ENCODE results near the gene BTD.
A peak's percentile ranks its signal among the peaks of the same experiment; 100 is the strongest.

The BTD gene

GRCh38 chr3:15637131-15637951 is 35.8 kb downstream of the BTD start:
- no peak for ATAC-seq (ENCODE audit: low read depth)
- peaks cover 14% of the 10 kb centered on the region for H3K4me1 Mint-ChIP-seq
- H3K27me3 Mint-ChIP-seq, result no peaks in the 10 kb centered on the region
- H3K9me3 Mint-ChIP-seq, result no peaks in the 10 kb centered on the region
- peaks cover 11% of the 10 kb centered on the region for H3K36me3 Mint-ChIP-seq
- H3K27ac Mint-ChIP-seq, result no peak overlapping the region
- DNase-seq (ENCODE audit: low spot score in 2 of 2), result no peak
- no peak overlapping the region for H3K4me3 Mint-ChIP-seq

GRCh38 chr3:15638193-15638890 is 36.8 kb downstream of the BTD start:
- no peak for DNase-seq (ENCODE audit: low spot score in 2 of 2)
- ATAC-seq (ENCODE audit: low read depth), result no peak

DNA sequence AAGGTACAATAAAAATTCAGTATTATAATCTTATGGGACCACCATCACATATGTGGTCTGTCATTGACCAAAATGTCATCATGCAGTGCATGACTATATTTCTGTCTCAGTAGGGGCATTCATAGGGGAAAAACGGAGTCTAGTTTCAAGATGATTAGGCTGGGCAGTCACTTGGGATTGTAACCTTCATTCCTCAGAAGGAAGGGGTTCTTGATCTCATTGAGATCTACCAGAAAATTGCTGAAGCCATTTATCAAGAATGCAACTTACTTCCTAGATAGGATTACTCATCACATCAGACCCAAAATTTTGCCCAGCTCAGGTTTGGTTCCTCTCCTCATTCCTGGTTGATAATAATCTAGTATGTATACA is 37.3 kb downstream of the BTD start:
- Mint-ChIP-seq H3K4me1 (peaks cover 14% of the 10 kb centered on the region), H3K27ac (no peak overlapping the region), H3K4me3 (no peak overlapping the region), H3K36me3 (peaks cover 17% of the 10 kb centered on the region), H3K27me3 (no peaks in the 10 kb centered on the region), H3K9me3 (no peaks in the 10 kb centered on the region)
- DNase-seq (ENCODE audit: low spot score in 2 of 2) (no peak), ATAC-seq (ENCODE audit: low read depth) (no peak)

More at GRCh38 chr3:15638193-15638890, 36.8 kb downstream of the BTD start:
- H3K27me3 Mint-ChIP-seq, result no peaks in the 10 kb centered on the region
- H3K4me1 Mint-ChIP-seq, result peaks cover 14% of the 10 kb centered on the region
- no peaks in the 10 kb centered on the region for H3K9me3 Mint-ChIP-seq
- H3K27ac Mint-ChIP-seq, result no peak overlapping the region
- H3K4me3 Mint-ChIP-seq, result no peak overlapping the region
- peaks cover 15% of the 10 kb centered on the region for H3K36me3 Mint-ChIP-seq

DNA sequence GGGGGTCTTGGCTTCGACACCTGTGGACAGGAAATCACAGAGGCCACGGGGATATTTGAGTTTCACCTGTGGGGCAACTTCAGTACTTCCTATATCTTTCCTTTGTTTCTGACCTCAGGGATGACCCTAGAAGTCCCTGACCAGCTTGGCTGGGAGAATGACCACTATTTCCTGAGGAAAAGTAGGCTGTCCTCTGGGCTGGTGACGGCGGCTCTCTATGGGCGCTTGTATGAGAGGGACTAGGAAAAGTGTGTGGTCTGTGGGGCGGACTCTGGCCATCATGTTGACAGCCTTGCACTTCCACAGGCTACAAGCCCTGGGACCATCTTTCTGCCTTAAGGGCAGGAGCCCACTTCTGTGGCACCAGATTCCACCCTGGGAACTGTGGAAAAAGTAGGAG is 43.7 kb downstream of the BTD start:
- H3K4me1 Mint-ChIP-seq, result peaks cover 28% of the 10 kb centered on the region
- H3K27me3 Mint-ChIP-seq, result no peaks in the 10 kb centered on the region
- no peak overlapping the region for H3K4me3 Mint-ChIP-seq
- no peaks in the 10 kb centered on the region for H3K9me3 Mint-ChIP-seq
- DNase-seq (ENCODE audit: low spot score in 2 of 2), result no peak
- no peak overlapping the region for H3K27ac Mint-ChIP-seq
- H3K36me3 Mint-ChIP-seq, result peaks cover 14% of the 10 kb centered on the region
- ATAC-seq (ENCODE audit: low read depth), result no peak

- H3K4me1 Mint-ChIP-seq, result peaks cover 31% of the 10 kb centered on the region
- no peak overlapping the region for H3K27ac Mint-ChIP-seq
- H3K36me3 Mint-ChIP-seq, result peaks cover 14% of the 10 kb centered on the region
- no peaks in the 10 kb centered on the region for H3K9me3 Mint-ChIP-seq
- DNase-seq (ENCODE audit: low spot score in 2 of 2) (no peak), ATAC-seq (ENCODE audit: low read depth) (no peak)
- no peak overlapping the region for H3K4me3 Mint-ChIP-seq
- H3K27me3 Mint-ChIP-seq, result peaks cover under 1% of the 10 kb centered on the region
These were observed 44.4 kb downstream of the BTD start for GRCh38 chr3:15645740-15646501.

- peaks cover 9% of the 10 kb centered on the region for H3K36me3 Mint-ChIP-seq
- no peak overlapping the region for H3K27ac Mint-ChIP-seq
- peak overlapping the region; percentile 70 for H3K4me3 Mint-ChIP-seq
- peak; percentile 6 for ATAC-seq (ENCODE audit: low read depth)
- H3K4me1 Mint-ChIP-seq, result peaks cover 36% of the 10 kb centered on the region
- H3K27me3 Mint-ChIP-seq, result peaks cover 6% of the 10 kb centered on the region
- no peaks in the 10 kb centered on the region for H3K9me3 Mint-ChIP-seq
- no peak for DNase-seq (ENCODE audit: low spot score in 2 of 2)
These were observed 45.4 kb downstream of the BTD start for GRCh38 chr3:15646851-15647511.

GRCh38 chr3:15647611-15648167 is 46.1 kb downstream of the BTD start:
- peak in 1 of 2 donors; percentile 33 for DNase-seq (ENCODE audit: low spot score in 2 of 2)
- Mint-ChIP-seq H3K27ac (no peak overlapping the region), H3K27me3 (peaks cover 6% of the 10 kb centered on the region), H3K36me3 (peaks cover 7% of the 10 kb centered on the region), H3K4me1 (peaks cover 36% of the 10 kb centered on the region), H3K4me3 (peak overlapping the region; percentile 70), H3K9me3 (no peaks in the 10 kb centered on the region)
- ATAC-seq (ENCODE audit: low read depth), result peak; percentile 99

- Mint-ChIP-seq H3K27me3 (peaks cover 6% of the 10 kb centered on the region), H3K4me3 (no peak overlapping the region), H3K4me1 (peaks cover 36% of the 10 kb centered on the region), H3K36me3 (peaks cover 4% of the 10 kb centered on the region), H3K9me3 (no peaks in the 10 kb centered on the region), H3K27ac (no peak overlapping the region)
- DNase-seq (ENCODE audit: low spot score in 2 of 2) (no peak), ATAC-seq (ENCODE audit: low read depth) (no peak)
These were observed 47.8 kb downstream of the BTD start for GRCh38 chr3:15649341-15649740.

GRCh38 chr3:15649858-15650257 is 48.3 kb downstream of the BTD start:
- Mint-ChIP-seq H3K9me3 (no peaks in the 10 kb centered on the region), H3K27me3 (peaks cover 6% of the 10 kb centered on the region), H3K27ac (no peak overlapping the region), H3K36me3 (peaks cover 5% of the 10 kb centered on the region), H3K4me3 (no peak overlapping the region), H3K4me1 (peaks cover 36% of the 10 kb centered on the region)
- DNase-seq (ENCODE audit: low spot score in 2 of 2), result no peak
- no peak for ATAC-seq (ENCODE audit: low read depth)

DNA sequence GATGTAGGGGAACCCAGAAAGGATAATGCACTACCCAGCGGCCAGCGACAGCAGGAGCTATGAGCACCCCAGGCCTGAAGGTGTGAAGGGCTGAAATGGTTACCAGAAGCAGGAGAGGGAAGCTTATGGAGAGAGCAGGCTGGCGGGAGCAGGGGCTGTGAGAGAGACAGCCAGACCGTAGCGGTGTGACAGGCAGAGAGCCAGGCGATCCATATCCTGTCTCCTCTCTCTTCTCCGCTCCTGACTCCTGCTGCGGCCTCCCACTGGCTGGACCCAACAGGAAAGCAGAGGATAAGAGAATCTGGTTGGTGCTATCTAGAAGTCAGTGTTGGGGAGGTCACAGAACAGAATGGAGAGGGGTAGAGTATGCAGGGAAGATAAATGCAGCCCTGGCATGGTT is 49.9 kb downstream of the BTD start:
- H3K36me3 Mint-ChIP-seq, result peaks cover 11% of the 10 kb centered on the region

GRCh38 chr3:15653321-15653720 is 51.8 kb downstream of the BTD start:
- Mint-ChIP-seq H3K4me1 (peaks cover 22% of the 10 kb centered on the region), H3K9me3 (peaks cover 3% of the 10 kb centered on the region), H3K27ac (no peak overlapping the region), H3K36me3 (peaks cover 13% of the 10 kb centered on the region), H3K4me3 (no peak overlapping the region), H3K27me3 (peaks cover 6% of the 10 kb centered on the region)
- ATAC-seq (ENCODE audit: low read depth) (no peak), DNase-seq (ENCODE audit: low spot score in 2 of 2) (no peak)

More for the DNA sequence above, 49.9 kb downstream of the BTD start:
- Mint-ChIP-seq H3K4me1 (peaks cover 36% of the 10 kb centered on the region), H3K27me3 (peaks cover 6% of the 10 kb centered on the region), H3K27ac (no peak overlapping the region), H3K4me3 (no peak overlapping the region), H3K9me3 (peaks cover 3% of the 10 kb centered on the region)
- DNase-seq (ENCODE audit: low spot score in 2 of 2) (no peak), ATAC-seq (ENCODE audit: low read depth) (no peak)

DNA sequence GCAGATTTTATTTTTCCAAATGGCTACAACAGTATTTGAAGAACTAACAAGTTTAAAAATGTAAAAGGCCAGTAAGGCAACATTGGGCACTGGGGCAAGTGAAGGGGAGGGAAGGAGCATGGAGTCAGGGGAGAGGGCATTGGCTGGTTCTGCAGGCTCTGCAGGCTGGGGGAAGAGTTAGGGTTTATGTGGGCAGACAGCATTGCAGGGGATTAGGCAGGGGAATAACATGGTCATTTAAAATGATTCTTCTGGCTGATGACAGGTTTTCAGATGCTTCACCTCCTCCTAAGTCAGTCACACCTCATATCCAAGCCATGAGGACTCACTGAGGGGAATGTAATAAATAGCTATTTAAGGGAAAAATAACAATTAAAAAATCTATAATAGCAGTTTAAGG is 52.6 kb downstream of the BTD start:
- peaks cover 17% of the 10 kb centered on the region for H3K4me1 Mint-ChIP-seq
- H3K9me3 Mint-ChIP-seq, result peaks cover 3% of the 10 kb centered on the region
- peaks cover 15% of the 10 kb centered on the region for H3K36me3 Mint-ChIP-seq
- no peak overlapping the region for H3K4me3 Mint-ChIP-seq
- no peak overlapping the region for H3K27ac Mint-ChIP-seq
- ATAC-seq (ENCODE audit: low read depth) (no peak), DNase-seq (ENCODE audit: low spot score in 2 of 2) (no peak)
- peaks cover 6% of the 10 kb centered on the region for H3K27me3 Mint-ChIP-seq

DNA sequence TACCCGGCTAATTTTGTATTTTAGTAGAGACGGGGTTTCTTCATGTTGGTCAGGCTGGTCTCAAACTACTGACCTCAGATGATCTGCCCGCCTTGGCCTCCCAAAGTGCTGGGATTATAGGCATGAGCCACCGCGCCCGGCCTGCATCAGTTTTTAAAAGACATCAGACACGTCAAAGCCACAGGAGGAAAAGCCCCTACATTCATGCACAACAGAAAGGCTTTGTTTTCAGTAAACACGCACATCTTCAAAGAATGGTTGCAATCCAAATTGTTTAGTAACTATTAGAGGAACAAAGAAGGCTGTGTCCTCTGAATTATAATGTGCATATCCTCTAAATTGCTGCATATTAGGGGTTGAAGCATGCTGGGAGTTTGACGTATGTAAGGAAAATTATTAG is 53.3 kb downstream of the BTD start:
- Mint-ChIP-seq H3K9me3 (peaks cover 3% of the 10 kb centered on the region), H3K27ac (no peak overlapping the region), H3K4me1 (peaks cover 9% of the 10 kb centered on the region)

More for the DNA sequence above, 53.3 kb downstream of the BTD start:
- DNase-seq (ENCODE audit: low spot score in 2 of 2) (no peak), ATAC-seq (ENCODE audit: low read depth) (no peak)
- peaks cover 19% of the 10 kb centered on the region for H3K36me3 Mint-ChIP-seq
- H3K27me3 Mint-ChIP-seq, result peaks cover 6% of the 10 kb centered on the region
- no peak overlapping the region for H3K4me3 Mint-ChIP-seq
